GM21786 (cell line): ENCODE results near the gene SGTA.

Source experiments
- ATAC-seq: cut with Tn5 transposase; IDR thresholded peaks from one replicate; pipeline ENCODE4 v1.9.1; 2021; ENCODE audit not compliant: unreplicated experiment

Gene SGTA

DNA sequence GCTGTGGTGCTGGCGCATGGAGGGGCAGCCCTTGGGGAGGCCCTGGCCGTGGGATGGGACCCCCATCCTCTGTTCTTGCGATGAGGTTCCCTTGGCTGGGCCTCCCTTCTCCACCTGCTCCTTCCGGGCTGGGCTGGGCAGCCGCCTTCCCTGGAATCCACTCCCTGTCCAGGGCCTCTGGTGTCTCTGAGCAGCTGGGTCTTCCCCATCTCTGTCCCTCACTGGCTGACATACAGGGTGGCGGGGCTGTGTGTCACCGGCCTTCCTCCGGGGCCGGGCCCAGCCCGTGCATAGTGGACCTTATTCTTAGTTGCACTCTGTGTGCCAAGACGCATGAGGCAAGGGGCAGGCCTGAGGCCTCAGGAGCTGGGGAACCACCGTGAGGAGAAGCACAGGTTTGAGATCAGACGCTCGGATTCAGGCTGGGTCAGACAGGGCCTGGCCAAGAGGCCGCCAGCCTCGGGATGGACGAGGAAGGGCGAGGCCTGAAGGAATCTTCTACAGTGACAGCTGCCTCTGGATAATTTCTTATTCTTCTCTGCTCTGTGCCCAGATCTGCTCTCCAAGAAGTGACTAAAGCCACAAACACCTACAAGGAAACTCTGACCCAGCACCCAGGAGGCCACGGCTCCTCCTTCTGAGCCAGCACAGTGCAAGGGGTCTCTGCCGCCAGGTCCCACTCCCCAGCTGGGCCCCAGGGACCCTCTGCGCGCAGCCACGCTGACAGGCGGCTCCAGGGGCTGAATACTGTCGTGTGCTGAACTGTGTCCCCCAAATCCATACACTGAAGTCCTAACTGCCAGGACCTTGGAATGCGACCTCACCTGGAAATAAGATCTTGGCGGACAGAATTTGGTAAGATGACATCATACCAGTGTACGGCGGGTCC is 11.0 kb downstream of the SGTA start:
- ATAC-seq: no peak

DNA sequence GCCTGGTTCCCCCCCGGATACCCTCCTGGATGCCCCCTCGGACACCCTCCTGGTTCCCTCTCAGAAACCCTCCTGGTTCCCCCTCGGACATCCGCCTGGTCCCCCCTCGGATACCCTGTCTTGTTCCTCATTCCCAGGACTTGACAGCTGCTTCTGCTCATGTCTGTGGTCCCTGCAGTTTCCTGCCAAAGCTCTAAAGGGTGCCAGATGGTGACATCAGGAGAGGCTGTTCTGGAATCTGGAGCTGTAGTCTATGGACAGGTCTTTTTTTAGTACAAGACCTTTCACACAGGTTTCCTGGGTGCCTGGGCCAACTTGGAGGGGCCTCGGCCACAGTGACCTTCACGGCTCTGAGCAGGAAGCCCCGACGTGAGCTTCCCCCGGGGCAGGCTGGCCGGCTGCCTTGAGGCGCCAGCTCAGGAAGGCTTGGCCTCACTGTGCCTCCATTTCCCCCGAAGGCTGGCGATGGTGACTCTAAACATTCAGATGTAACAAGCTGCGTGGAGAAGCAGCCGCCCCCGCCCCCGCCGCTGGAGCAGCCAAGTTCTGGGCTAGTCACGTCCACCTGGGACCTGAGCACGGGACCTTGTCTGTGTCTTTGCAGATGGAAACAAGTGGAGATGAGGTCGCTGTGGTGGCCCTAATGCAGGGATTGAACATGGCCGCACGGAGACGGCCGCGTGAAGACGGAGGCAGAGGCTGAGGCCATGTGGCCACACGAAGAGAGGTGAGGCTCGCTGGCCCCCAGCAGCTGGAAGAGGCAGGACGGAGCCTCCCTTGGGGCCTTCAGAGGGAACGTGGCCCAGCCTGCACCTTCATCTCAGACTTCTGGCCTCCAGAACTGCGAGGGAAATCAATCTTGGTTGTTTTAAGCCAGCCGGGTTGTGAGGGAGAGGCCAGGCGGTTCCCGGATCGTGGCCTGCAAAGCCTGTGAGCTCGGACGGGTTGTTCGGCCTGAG is 12.7 kb downstream of the SGTA start:
- no peak for ATAC-seq

DNA sequence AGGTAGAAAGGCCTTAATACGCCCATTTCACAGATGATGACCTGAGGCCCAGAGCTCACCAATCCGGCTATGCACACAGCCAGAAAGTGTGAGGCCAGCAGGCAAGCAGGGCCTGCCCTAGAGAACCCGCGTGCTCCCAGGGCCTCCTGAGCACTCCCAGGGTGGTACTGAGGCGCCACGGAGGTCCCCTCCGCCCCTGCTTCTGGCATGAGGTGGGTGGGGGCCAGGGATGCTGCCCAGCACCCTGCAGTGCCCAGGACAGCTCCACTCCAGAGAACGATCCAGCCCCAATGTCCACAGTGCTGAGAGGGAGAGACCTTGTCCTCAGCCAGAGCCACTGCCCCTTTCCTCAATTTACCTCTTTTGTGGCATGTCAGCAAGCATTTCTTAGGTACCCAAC is 13.9 kb downstream of the SGTA start:
- ATAC-seq: no peak

DNA sequence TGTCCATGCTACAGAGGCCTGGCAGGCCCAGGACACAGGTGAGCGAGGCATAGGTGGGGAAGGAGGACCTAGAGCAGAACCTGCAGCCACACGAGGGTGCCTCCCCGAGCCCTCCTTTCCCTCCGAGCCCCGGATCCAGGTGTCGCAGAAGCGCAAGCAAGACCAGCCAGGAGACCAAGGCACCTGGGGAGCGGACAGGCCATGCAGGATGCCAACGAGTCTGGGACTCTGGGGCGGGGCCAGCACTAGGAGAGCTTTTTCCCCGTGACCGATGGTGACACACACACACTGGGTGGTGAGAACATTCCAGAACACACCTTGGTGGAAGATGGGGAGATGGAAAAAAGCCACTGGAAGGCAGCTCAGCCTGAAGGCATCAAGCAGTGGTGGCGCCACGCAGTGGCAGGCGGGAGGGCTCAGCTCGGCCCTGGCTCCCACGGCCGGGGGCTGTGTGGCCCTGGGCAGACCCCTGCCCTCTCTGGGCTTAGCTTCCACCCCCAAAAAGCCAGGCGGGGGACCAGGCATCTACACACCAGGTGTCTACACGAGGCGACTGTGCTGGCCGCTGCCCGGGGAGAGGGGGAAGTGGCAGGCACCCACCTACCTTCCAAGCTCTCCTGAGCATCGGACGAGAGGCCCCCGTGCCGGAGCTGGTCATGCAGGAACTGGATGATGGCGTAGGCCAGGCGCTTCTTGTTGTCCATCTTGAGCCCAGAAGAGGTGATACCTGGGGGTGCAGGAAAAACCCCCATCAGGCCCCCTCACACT is 14.5 kb downstream of the SGTA start:
- ATAC-seq: no peak

DNA sequence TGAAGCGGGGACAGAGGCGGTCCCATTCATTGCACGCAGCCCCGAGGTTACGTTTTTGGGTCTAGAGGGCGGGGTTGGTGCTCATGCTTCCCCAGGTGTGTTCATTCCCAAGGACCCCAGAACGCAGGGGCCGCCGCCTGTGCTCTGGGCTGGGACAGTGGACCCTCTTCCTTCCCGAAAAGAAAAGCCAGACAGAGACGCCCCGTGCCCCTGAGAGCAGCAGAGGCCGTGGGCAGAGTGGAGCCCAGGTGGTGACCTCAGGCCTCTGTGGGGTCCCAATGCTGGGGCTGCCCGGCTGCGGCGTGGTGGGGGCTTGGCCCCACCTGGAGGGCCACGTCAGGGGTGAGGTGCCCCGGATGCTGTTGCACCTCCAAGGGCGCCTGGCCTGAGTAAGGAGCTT is 15.4 kb downstream of the SGTA start:
- ATAC-seq: no peak

DNA sequence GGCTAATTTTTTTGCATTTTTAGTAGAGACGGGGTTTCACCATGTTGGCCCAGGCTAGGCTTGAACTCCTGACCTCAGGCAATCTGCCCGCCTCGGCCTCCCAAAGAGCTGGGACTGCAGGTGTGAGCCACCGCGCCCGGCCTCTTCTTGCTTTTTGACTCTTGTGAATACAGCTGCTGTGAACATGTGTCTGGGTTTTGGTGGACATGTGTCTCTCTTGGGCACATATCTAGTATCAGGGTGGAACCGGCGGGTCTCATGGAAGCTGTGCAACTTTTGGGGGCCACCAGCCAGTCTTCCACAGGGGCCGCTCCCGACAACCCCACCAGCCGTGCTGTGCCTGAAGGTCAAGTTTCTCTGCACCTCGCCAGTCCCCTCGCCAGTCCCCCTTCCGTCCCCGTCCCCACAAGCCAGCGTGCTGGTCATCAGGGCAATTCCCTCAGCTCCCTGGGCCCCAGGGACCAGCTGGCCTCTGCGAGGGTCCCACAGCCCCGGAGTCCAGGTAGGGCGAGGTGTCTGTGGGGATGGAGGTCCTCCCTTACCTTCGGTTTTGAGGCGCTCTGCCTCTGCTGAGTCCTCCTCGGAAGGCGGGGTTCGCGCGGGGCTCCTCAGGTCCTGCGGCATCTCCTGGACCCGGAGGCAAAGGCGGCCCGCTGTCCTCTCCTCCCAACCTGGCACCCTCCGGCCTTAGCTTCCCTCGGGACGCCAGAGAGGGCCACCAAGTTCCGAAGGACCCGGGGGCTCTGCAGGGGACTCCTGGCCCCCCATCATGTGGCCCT is 16.3 kb downstream of the SGTA start:
- no peak for ATAC-seq

DNA sequence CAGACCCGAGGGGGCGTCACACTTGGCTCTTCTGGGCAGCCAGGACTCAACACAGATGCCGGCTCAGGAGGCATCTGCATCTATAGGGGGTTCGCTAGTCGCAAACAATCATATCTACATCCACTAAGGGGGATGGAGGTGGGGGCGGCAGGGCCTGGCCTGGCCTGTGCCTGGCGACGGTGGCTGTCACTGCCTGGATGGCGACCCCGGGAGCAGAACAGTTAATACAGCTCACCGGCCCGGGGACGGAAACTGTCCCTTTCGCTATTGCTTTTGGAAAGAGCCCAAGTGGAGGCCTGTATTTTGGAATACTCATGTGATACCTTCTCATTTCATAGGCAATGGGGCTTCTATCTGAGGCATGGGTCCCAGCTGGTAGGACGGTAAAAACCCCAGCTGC is 17.7 kb downstream of the SGTA start:
- no peak for ATAC-seq

DNA sequence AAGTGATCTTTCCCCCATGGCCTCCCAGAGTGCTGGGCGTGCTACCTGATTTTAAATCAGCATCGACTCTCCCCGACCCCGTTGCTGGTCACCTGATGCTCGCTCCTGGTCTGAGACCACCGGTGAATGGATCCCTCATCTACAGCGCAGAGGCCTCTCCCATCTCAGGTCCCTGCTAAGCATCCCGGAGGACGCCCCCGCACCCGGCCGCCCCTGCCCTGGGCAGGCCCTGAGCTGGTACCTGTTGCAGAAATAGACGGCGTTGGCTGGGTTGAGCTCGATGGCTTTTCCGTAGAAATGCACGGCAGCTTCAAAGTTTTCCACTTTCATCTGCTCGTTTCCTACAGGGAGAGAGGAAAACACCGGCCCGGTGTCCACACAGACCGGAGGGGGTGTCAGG is 18.1 kb downstream of the SGTA start:
- no peak for ATAC-seq

DNA sequence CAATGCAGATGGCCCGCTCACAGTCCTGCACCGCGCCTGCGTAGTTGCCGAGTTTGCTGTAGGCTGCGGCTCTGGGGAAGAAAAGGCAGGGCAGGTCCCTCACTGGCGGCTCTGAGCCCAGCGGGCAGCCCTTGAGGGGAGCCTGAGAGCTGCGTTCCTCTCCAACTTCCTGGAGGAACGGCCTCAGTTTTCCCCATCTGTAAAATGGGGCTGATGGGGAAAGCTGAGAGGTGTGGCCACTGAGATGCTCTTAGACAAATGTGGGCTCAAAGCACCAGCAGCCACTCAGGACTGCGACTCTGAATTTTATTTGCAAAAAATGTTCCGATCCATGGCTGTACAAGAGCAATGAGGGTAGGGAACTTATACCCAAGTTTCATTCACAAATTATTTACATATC is 19.4 kb downstream of the SGTA start:
- no peak for ATAC-seq

DNA sequence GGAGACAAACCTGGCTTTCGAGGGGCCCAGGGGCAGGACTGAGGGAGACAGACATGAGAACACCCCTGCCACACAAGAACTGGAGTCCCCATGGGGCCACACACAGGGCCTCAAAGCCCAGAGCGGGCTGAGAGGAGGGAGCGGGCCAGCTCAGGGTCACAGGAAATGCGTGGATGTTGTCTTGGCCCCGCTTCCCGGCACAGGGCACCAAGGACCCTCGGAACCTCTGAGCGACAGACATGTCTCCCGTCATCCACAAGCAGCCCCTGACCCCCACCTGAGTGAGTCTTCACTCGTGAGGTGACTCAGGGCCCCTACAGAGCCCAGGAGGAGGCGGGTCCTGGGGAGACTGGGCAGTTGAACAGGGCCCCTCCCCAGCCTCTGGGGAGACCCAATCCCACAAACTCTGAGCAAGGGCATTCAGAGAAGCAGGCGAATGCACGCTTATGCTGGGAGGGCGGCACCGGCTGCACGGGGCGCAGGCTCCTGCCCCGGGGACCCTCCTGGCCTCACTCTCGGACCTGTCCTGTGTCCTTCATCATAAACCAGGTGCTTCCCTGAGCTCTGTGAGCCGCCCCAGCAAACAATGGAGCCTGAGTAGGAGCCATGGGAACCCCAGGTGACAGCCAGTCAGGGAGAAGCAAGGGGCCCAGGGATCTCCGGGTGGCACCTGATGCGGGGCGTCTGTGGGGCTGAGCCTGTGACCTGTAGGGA is 20.1 kb downstream of the SGTA start:
- ATAC-seq: no peak

DNA sequence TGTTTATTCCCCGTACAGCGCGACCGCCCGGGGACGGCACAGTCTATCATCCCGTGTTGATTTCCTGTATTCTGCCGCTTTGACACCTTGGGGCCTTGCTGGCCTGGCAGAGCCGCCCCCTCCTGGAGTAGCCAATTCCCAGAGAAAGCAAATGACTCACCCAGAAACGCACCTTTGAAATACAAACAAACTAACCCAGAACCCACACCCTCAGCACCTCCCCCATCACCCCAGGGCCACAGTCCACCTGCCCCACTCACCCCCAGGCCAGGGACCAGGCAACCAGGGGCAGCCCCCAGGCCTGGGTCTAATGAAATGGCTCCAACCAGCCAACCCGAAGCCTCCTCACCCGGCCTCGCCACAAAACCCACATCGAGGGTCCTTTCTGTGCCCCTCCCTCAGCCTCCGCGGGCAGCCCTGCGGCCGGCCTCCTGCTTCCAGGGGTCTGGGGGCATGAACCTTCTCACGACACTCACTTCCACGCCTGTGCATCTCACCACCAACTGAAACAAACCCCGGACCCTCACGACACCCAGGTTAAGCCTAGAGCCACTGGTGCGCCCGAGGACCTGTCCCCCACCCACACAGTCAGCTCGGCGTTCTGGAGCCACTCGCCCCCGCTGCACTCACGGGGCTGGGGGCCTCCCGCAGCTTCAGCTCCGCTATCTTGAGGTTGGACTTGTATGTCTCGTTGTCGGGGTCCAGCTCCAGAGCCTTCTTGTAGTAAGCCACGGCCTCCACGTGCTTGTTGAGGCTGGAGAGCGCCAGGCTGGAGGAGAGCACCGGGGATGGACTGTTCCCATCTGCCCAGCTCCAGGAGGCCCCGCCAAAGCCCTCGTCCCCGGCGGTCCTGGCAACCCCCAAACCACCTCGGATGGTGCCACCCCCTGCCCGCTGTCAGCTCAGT is 20.9 kb downstream of the SGTA start:
- ATAC-seq: no peak

DNA sequence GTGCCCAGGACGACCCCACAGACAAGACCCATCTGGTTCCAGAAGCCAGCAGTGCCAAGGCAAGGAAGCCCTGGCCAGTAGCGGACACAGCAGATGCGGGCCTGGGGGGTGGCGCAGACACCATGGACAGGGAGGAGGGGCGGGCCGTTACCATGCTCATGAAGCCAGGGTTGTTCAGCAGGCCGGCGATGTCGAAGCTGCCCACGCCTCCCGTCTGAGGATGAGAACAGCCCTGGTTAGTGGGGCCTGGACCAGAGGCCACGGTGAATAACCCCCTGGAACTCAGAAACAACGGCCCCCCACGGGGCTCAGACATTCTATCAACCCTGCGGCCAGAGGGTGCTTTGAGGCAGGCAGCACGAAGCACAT is 21.8 kb downstream of the SGTA start:
- ATAC-seq: no peak

DNA sequence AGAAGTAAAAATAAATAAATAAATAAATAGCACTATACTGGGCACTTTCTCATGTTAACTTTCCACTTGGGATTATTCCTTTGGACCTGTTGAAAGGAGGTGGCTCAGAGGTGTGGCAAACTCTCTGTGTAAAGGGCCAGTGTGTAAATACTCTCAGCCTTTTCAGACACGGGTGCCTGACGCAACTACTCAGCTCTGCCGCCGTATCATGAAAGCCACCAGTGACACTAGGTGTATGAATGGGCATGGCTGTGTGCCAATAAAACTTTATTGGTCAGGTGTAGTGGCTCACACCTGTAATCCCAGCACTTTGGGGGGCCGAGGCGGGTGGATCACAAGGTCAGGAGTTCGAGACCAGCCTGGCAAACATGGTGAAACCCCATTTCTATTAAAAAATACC is 23.1 kb downstream of the SGTA start:
- ATAC-seq: no peak

DNA sequence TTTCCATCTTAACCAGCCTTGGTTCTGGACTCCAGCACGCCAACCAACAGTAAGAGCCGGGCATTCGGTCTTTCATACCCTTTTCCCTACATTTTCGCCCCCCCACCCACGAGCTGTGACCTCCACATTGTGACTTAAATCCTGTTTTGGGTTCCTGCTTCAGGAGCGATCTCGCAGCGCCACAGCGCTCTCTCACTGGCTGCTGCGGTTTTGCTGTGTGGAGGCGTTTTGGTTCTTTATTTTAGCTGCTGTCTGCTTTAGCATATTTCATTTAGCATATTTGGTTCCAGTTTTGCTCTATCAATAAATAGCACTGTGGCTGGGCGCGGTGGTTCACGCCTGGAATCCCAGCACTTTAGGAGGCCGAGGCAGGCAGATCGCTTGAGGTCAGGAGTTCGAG is 23.7 kb downstream of the SGTA start:
- ATAC-seq: no peak

DNA sequence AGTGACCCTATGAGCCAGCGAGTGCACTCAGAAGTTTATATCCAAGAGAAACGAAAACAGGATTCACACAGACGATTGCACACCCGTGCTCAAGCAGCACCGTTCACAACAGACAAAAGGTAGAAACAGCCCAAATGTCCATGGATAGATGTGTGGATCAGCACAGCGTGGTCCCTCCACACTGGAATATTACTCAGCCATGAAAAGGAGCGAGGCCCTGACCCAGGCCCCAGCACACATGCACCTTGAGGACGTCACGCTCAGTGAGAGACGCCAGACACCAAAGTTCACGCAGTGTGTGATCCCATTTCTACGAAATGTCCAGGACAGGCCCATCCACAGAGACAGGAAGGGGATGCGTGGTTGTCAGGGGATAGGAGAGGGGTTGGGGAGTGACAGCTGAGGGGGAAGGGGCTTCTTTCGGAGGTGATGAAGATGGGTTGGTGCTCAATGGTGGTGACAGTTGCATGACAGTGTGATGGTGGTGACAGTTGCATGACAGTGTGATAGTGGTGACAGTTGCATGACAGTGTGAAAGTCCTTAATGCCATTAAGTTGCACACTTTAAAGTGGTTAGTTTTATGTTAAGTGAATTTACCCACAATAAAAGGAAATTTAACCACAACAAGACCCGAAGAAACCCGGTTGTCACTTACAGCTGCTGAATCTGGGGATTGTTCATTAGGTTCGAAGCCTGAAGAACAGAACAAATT is 24.3 kb downstream of the SGTA start:
- ATAC-seq: no peak

DNA sequence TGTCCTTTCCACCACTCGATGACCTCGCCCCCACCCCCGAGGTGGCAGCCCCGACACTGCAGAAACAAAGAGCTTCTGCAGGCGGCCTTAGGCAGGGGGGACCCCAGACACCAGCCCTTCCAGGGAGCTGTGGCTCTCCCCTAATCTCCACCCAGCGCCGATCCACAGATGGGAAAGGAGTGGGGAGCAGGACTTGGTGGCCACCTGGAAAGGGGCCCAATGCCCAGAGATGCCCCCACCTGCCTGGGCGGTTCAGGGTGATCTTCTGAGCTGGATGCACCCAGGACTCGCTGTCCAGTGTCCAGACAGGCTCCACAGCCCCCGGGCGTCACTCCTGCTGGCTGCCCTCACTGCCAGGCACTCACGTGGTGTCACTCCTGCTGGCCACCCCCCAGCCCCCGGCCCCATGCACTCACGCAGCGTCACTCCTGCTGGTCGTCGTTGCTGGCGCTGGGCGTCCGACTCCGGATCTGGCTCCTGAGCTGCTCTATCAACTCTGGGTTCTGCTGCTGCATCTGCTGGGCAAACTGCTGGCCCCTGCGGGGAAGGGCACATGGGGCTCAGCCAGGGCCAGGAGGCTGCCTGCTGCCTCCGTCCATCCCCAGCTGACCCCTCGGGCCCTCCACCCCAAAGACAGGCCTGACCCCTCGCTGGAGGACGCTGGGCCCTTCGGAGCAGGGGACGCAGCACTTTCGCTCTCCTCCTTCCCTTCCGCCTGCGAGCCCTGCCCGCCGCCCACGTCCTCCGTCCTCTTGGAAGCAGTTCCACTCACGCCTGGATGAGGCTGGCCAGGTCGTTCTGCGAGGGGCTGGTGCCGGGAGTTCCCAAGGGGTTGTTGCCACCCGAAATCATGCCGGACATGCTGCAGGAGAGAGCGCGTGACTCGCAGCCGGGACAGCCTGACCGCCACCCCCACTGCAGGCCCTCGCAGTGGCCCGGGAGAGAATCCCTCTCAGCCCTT is 25.9 kb downstream of the SGTA start:
- no peak for ATAC-seq

DNA sequence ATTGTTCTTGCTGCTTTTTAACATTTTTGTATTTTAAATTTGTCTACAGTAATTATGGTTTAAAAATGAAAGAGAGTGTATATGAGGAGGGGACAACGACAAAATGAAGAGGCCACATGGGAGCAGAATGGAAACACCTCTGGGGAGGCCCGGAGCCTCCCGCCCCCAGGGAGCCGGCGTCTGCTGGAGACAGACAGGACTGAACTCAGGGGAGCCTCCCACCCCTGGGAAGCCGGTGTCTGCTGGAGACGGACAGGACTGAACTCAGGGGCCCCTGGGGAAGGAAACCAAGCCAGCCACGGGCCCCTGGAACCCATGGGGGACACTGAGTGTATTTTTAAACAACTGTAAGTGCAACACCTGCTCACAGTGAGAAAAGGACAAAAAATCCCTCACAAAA is 26.6 kb downstream of the SGTA start:
- ATAC-seq: no peak
